ENCODE measurements around the gene SREBF1. TPM values are rescaled to one million over a fixed set of nuclear protein-coding genes. Genes with fewer than 3 reads are reported as not detected.

The SREBF1 gene
- total RNA-seq (100 to 1,000 TPM in 2 of 5 donors, 10 to 100 TPM in 3; 24.6 to 279 (median 38.9) TPM), total RNA-seq (8.7 to 200 (median 56.5) reads per million in 29 experiments)
- total RNA-seq (2013): 29.5 TPM

GRCh38 chr17:17836818-17837379, at the start of gene SREBF1:
Gene SREBF1 (minus strand): TSS chr17:17836986. CDS start chr17:17836817, 169 bp downstream.
- 0% methylated on average over 45 of the region's 52 CpGs for WGBS (ENCODE audit: insufficient coverage)
- H3K4me3 ChIP-seq (ENCODE audit: control insufficient read depth in 1 of 2, extremely low read depth in 1 of 2, low read length in 1 of 2): peak within 1 kb of the TSS; percentile 63 to 92
- Mint-ChIP-seq H3K9me3 (no peaks in the 10 kb centered on the region), H3K27ac (peak within 1 kb of the TSS; percentile 88 to 91), H3K4me1 (peaks cover 60 to 71% (median 71%) of the 10 kb centered on the region in 3 donors), H3K36me3 (peaks cover 3% of the 10 kb centered on the region), H3K4me3 (peak within 1 kb of the TSS; percentile 84 to 96 (median 85)), H3K27me3 (no peaks in the 10 kb centered on the region)
- ATAC-seq (replicated peaks in 1 of 4): peak; percentile 21 to 37 (median 31)
- peak within 1 kb of the TSS; percentile 98 for H3K27ac ChIP-seq (ENCODE audit: low read length)
- DNase-seq: peak in 32 of 35 experiments; percentile 31 to 77 (median 52)
- H3K9me3 ChIP-seq: no peaks in the 10 kb centered on the region
- peaks cover 0 to 3% of the 10 kb centered on the region in 2 donors for H3K36me3 ChIP-seq (ENCODE audit: control insufficient read depth in 2 of 2, extremely low read depth in 1 of 2, insufficient read depth in 1 of 2, low read length in 1 of 2)
- POLR2A ChIA-PET: interaction anchor here (0.7 to 1.9 kb wide), 7 partner anchors 10 to 136 kb away, joined by 4 to 25 read pairs (median 7); partner anchors contain the start of genes DRC3 (in 1 of the 2) and TOM1L2 (in 1 of the 2)
- CTCF ChIA-PET: interaction anchor here in 1 of 2 donors (1.0 to 1.6 kb wide), 3 partner anchors 9 to 12 kb away, joined by 3 to 16 read pairs (median 4); no protein-coding TSS in a partner anchor
- H3K4me1 ChIP-seq (ENCODE audit: control insufficient read depth in 1 of 2, extremely low read depth in 1 of 2, insufficient read depth in 2 of 2, low read length in 2 of 2): peaks cover 44 to 77% of the 10 kb centered on the region in 2 experiments
- no peaks in the 10 kb centered on the region for H3K27me3 ChIP-seq (replicated peaks in 1 of 2; ENCODE audit: control insufficient read depth in 2 of 2, extremely low read depth in 1 of 2, insufficient read depth in 2 of 2, low read length in 1 of 2)

GRCh38 chr17:17886226-17886625, 49.4 kb upstream of the SREBF1 start:
- H3K4me3 ChIP-seq (ENCODE audit: control insufficient read depth in 1 of 2, extremely low read depth in 1 of 2, low read length in 1 of 2): no peak overlapping the region
- H3K27me3 Mint-ChIP-seq: no peaks in the 10 kb centered on the region
- no peak overlapping the region for H3K4me3 Mint-ChIP-seq
- no peaks in the 10 kb centered on the region for H3K9me3 Mint-ChIP-seq
- ATAC-seq (replicated peaks in 1 of 4): no peak
- DNase-seq: no peak
- WGBS (ENCODE audit: insufficient coverage): no CpG with 5 or more reads among the region's 6 CpGs
- H3K4me1 ChIP-seq (ENCODE audit: control insufficient read depth in 1 of 2, extremely low read depth in 1 of 2, insufficient read depth in 2 of 2, low read length in 2 of 2): no peaks in the 10 kb centered on the region
- H3K27ac Mint-ChIP-seq: no peak overlapping the region
- peaks cover 2 to 4% (median 2%) of the 10 kb centered on the region in 3 donors for H3K4me1 Mint-ChIP-seq
- no peaks in the 10 kb centered on the region for H3K9me3 ChIP-seq
- peaks cover 33% of the 10 kb centered on the region for H3K36me3 Mint-ChIP-seq
- no peak overlapping the region for H3K27ac ChIP-seq (ENCODE audit: low read length)
- POLR2A ChIA-PET: no interaction called here
- no peaks in the 10 kb centered on the region for H3K27me3 ChIP-seq (replicated peaks in 1 of 2; ENCODE audit: control insufficient read depth in 2 of 2, extremely low read depth in 1 of 2, insufficient read depth in 2 of 2, low read length in 1 of 2)
- CTCF ChIA-PET: no interaction called here
- peaks cover 8 to 45% of the 10 kb centered on the region in 2 donors for H3K36me3 ChIP-seq (ENCODE audit: control insufficient read depth in 2 of 2, extremely low read depth in 1 of 2, insufficient read depth in 1 of 2, low read length in 1 of 2)

- H3K4me3 Mint-ChIP-seq: no peak overlapping the region
- Histone ChIP-seq H3K27me3 (replicated peaks in 1 of 2; ENCODE audit: control insufficient read depth in 2 of 2, extremely low read depth in 1 of 2, insufficient read depth in 2 of 2, low read length in 1 of 2) (no peaks in the 10 kb centered on the region), H3K4me1 (ENCODE audit: control insufficient read depth in 1 of 2, extremely low read depth in 1 of 2, insufficient read depth in 2 of 2, low read length in 2 of 2) (no peaks in the 10 kb centered on the region), H3K27ac (ENCODE audit: low read length) (no peak overlapping the region), H3K4me3 (ENCODE audit: control insufficient read depth in 1 of 2, extremely low read depth in 1 of 2, low read length in 1 of 2) (no peak overlapping the region), H3K9me3 (no peaks in the 10 kb centered on the region), H3K36me3 (ENCODE audit: control insufficient read depth in 2 of 2, extremely low read depth in 1 of 2, insufficient read depth in 1 of 2, low read length in 1 of 2) (peaks cover 11 to 52% of the 10 kb centered on the region in 2 donors)
- ChIA-PET POLR2A (no interaction called here), CTCF (interaction anchor here in 1 of 2 donors (0.6 kb wide), 1 partner anchor 42 kb away, joined by 3 read pairs; no protein-coding TSS in a partner anchor)
- DNase-seq: no peak
- H3K27me3 Mint-ChIP-seq: no peaks in the 10 kb centered on the region
- no peak overlapping the region for H3K27ac Mint-ChIP-seq
- no peaks in the 10 kb centered on the region for H3K4me1 Mint-ChIP-seq
- no peaks in the 10 kb centered on the region for H3K9me3 Mint-ChIP-seq
- H3K36me3 Mint-ChIP-seq: peaks cover 39% of the 10 kb centered on the region
- ATAC-seq (replicated peaks in 1 of 4): no peak
- WGBS (ENCODE audit: insufficient coverage): 95% methylated on average over 11 of the region's 16 CpGs
Observed at GRCh38 chr17:17884391-17885357, 47.9 kb upstream of the SREBF1 start.

- peaks cover 47% of the 10 kb centered on the region for H3K36me3 Mint-ChIP-seq
- no peak overlapping the region for H3K27ac Mint-ChIP-seq
Observed at GRCh38 chr17:17883801-17884200, 47.0 kb upstream of the SREBF1 start.

GRCh38 chr17:17882082-17882581, 45.3 kb upstream of the SREBF1 start:
- POLR2A ChIA-PET: no interaction called here
- Histone ChIP-seq H3K4me3 (ENCODE audit: control insufficient read depth in 1 of 2, extremely low read depth in 1 of 2, low read length in 1 of 2) (no peak overlapping the region), H3K27me3 (replicated peaks in 1 of 2; ENCODE audit: control insufficient read depth in 2 of 2, extremely low read depth in 1 of 2, insufficient read depth in 2 of 2, low read length in 1 of 2) (no peaks in the 10 kb centered on the region), H3K27ac (ENCODE audit: low read length) (no peak overlapping the region), H3K9me3 (no peaks in the 10 kb centered on the region), H3K4me1 (ENCODE audit: control insufficient read depth in 1 of 2, extremely low read depth in 1 of 2, insufficient read depth in 2 of 2, low read length in 2 of 2) (no peaks in the 10 kb centered on the region), H3K36me3 (ENCODE audit: control insufficient read depth in 2 of 2, extremely low read depth in 1 of 2, insufficient read depth in 1 of 2, low read length in 1 of 2) (peaks cover 17 to 76% of the 10 kb centered on the region in 2 donors)
- no peaks in the 10 kb centered on the region for H3K9me3 Mint-ChIP-seq
- H3K36me3 Mint-ChIP-seq: peaks cover 60% of the 10 kb centered on the region
- CTCF ChIA-PET: no interaction called here
- ATAC-seq (replicated peaks in 1 of 4): no peak
- 88% methylated on average over 8 of the region's 8 CpGs for WGBS (ENCODE audit: insufficient coverage)
- no peak for DNase-seq
- no peaks in the 10 kb centered on the region for H3K4me1 Mint-ChIP-seq
- H3K4me3 Mint-ChIP-seq: no peak overlapping the region
- H3K27ac Mint-ChIP-seq: no peak overlapping the region
- no peaks in the 10 kb centered on the region for H3K27me3 Mint-ChIP-seq

More at GRCh38 chr17:17883801-17884200, 47.0 kb upstream of the SREBF1 start:
- H3K27me3 ChIP-seq (replicated peaks in 1 of 2; ENCODE audit: control insufficient read depth in 2 of 2, extremely low read depth in 1 of 2, insufficient read depth in 2 of 2, low read length in 1 of 2): no peaks in the 10 kb centered on the region
- H3K4me3 ChIP-seq (ENCODE audit: control insufficient read depth in 1 of 2, extremely low read depth in 1 of 2, low read length in 1 of 2): no peak overlapping the region
- H3K36me3 ChIP-seq (ENCODE audit: control insufficient read depth in 2 of 2, extremely low read depth in 1 of 2, insufficient read depth in 1 of 2, low read length in 1 of 2): peaks cover 13 to 60% of the 10 kb centered on the region in 2 donors
- Mint-ChIP-seq H3K4me1 (no peaks in the 10 kb centered on the region), H3K9me3 (no peaks in the 10 kb centered on the region), H3K4me3 (no peak overlapping the region), H3K27me3 (no peaks in the 10 kb centered on the region)
- H3K9me3 ChIP-seq: no peaks in the 10 kb centered on the region
- ATAC-seq (replicated peaks in 1 of 4) (no peak), DNase-seq (no peak)
- ChIA-PET POLR2A (no interaction called here), CTCF (interaction anchor here in 1 of 2 donors (0.8 kb wide), 1 partner anchor 9 kb away, joined by 4 read pairs; no protein-coding TSS in a partner anchor)
- no peak overlapping the region for H3K27ac ChIP-seq (ENCODE audit: low read length)
- no peaks in the 10 kb centered on the region for H3K4me1 ChIP-seq (ENCODE audit: control insufficient read depth in 1 of 2, extremely low read depth in 1 of 2, insufficient read depth in 2 of 2, low read length in 2 of 2)
- WGBS (ENCODE audit: insufficient coverage): 97% methylated on average over 3 of the region's 3 CpGs

GRCh38 chr17:17880577-17881196, 43.9 kb upstream of the SREBF1 start:
- Histone ChIP-seq H3K27ac (ENCODE audit: low read length) (no peak overlapping the region), H3K27me3 (replicated peaks in 1 of 2; ENCODE audit: control insufficient read depth in 2 of 2, extremely low read depth in 1 of 2, insufficient read depth in 2 of 2, low read length in 1 of 2) (no peaks in the 10 kb centered on the region), H3K9me3 (no peaks in the 10 kb centered on the region), H3K36me3 (ENCODE audit: control insufficient read depth in 2 of 2, extremely low read depth in 1 of 2, insufficient read depth in 1 of 2, low read length in 1 of 2) (peaks cover 17 to 87% of the 10 kb centered on the region in 2 donors), H3K4me1 (ENCODE audit: control insufficient read depth in 1 of 2, extremely low read depth in 1 of 2, insufficient read depth in 2 of 2, low read length in 2 of 2) (no peaks in the 10 kb centered on the region), H3K4me3 (ENCODE audit: control insufficient read depth in 1 of 2, extremely low read depth in 1 of 2, low read length in 1 of 2) (no peak overlapping the region)
- Mint-ChIP-seq H3K27ac (no peak overlapping the region), H3K4me1 (no peaks in the 10 kb centered on the region), H3K27me3 (no peaks in the 10 kb centered on the region), H3K36me3 (peaks cover 70% of the 10 kb centered on the region), H3K9me3 (no peaks in the 10 kb centered on the region), H3K4me3 (no peak overlapping the region)
- ATAC-seq (replicated peaks in 1 of 4) (no peak), DNase-seq (no peak)
- 91% methylated on average over 7 of the region's 8 CpGs for WGBS (ENCODE audit: insufficient coverage)
- ChIA-PET POLR2A (no interaction called here), CTCF (no interaction called here)

Measured in T-cell (primary cell).